ENCODE data around the gene MRFAP1L1. TPM values are rescaled to one million over a fixed set of nuclear protein-coding genes. Genes with fewer than 3 reads are reported as not detected.

The MRFAP1L1 gene
- total RNA-seq, 2 experiments from 2014 or later: 26.6 to 27.0 TPM

- no peak for DNase-seq
- ChIA-PET CTCF (interaction anchor here (1.8 kb wide), 1 partner anchor 17 kb away, joined by 5 read pairs; no protein-coding TSS in a partner anchor), POLR2A (interaction anchor here (0.9 to 4.9 kb wide), 9 partner anchors 11 to 409 kb away, joined by 3 to 56 read pairs (median 4); partner anchors contain the start of genes MRFAP1 and MRFAP1L1)
- H3K27ac ChIP-seq (ENCODE audit: low read depth in 1 of 2, low read length in 2 of 2): no peak overlapping the region
- TF ChIP-seq CTCF (IDR thresholded peaks at IDR 0.05): no peak
- H3K9me3 Mint-ChIP-seq: no peaks in the 10 kb centered on the region
- ATAC-seq (ENCODE audit: poor library complexity): no peak
- peak overlapping the region; percentile 27 for H3K27ac Mint-ChIP-seq
- peak overlapping the region; percentile 79 for H3K4me3 Mint-ChIP-seq
- H3K36me3 Mint-ChIP-seq (ENCODE audit: low read depth): no peaks in the 10 kb centered on the region
- H3K27me3 ChIP-seq (ENCODE audit: control insufficient read depth in 1 of 2, insufficient read depth in 2 of 2, low read length in 2 of 2): peaks cover 0 to 4% of the 10 kb centered on the region in 2 experiments
- peaks cover 0 to 5% of the 10 kb centered on the region in 2 experiments for H3K9me3 ChIP-seq (ENCODE audit: control insufficient read depth in 1 of 2, insufficient read depth in 1 of 2, low read length in 2 of 2)
- H3K27me3 Mint-ChIP-seq: peaks cover 24% of the 10 kb centered on the region
- H3K4me3 ChIP-seq (ENCODE audit: low read length): peak overlapping the region; percentile 48
- intact Hi-C loops (cut with DNase I, micrococcal nuclease): no loop called here
- H3K4me1 Mint-ChIP-seq (ENCODE audit: low read depth): no peaks in the 10 kb centered on the region
- peaks cover 18% of the 10 kb centered on the region for H3K4me1 ChIP-seq (ENCODE audit: insufficient read depth, low read length)
- H3K36me3 ChIP-seq (ENCODE audit: insufficient read depth, low read length): no peaks in the 10 kb centered on the region
These were observed 51.5 kb downstream of the MRFAP1L1 start for GRCh38 chr4:6658209-6658595.

Other genes starting within 250 kb of the MRFAP1L1 start
- not detected for gene PPP2R2C, start 237.3 kb downstream of the MRFAP1L1 start, total RNA-seq
- gene MAN2B2, start 134.7 kb downstream of the MRFAP1L1 start, total RNA-seq: 10 to 100 TPM; 25.9 to 28.5 TPM
- 100 to 1,000 TPM; 172 to 181 TPM for gene MRFAP1, start 69.2 kb downstream of the MRFAP1L1 start, total RNA-seq
- 1 to 10 TPM in 1 of 2 experiments, under 1 TPM in 1; 0.58 to 2.8 TPM for gene S100P, start 16.0 kb downstream of the MRFAP1L1 start, total RNA-seq
- gene BLOC1S4, start 6.3 kb upstream of the MRFAP1L1 start, total RNA-seq: 10 to 100 TPM; 24.6 to 27.6 TPM
- 10 to 100 TPM; 15.3 to 17.8 TPM for gene KIAA0232, start 72.9 kb upstream of the MRFAP1L1 start, total RNA-seq
- 10 to 100 TPM; 31.2 to 34.1 TPM for gene TBC1D14, start 200.0 kb upstream of the MRFAP1L1 start, total RNA-seq

Data from CD4-positive, alpha-beta T cell (primary cell).